GM12878 (cell line): ENCODE results near the gene RPL5. TPM values are rescaled to one million over a fixed set of nuclear protein-coding genes. Genes with fewer than 3 reads are reported as not detected.

ENCODE experiments used
- ATAC-seq: fragments of 200-7000 bp; cut with Tn5 transposase; 3 replicates; pipeline ENCODE4 v1.9.1; 2020; ENCODE audit warnings: mild to moderate bottlenecking, moderate library complexity
- BruUV-seq: library from RNA; stranded (reverse); fragments of 400-500 nt; replicated peaks from 2 replicates; lab custom pipeline; 2021; lab: Mats Ljungman, UMichigan
- CTCF ChIA-PET: fragments of 300-600 bp; sonication (Branson Sonifier 250); formaldehyde crosslinking; extraction: SDS; loops from one replicate; lab custom pipeline; 2021; ENCODE audit warnings: inconsistent platforms; lab: Yijun Ruan, JAX
- POLR2A ChIA-PET: fragments of 350-600 bp; formaldehyde crosslinking; extraction: SDS; loops from one replicate; lab custom pipeline; 2021; ENCODE audit warnings: inconsistent platforms; lab: Charles Lee
- RAD21 ChIA-PET: fragments of 300-600 bp; sonication (Branson Sonifier 250); formaldehyde crosslinking; loops from one replicate; lab custom pipeline; 2023; ENCODE audit warnings: antibody characterized with exemption; ENCODE audit not compliant: unreplicated experiment; lab: Charles Lee
- SMC1A ChIA-PET: fragments of 300-600 bp; sonication (Branson Sonifier 250); formaldehyde crosslinking; loops from one replicate; lab custom pipeline; 2023; ENCODE audit not compliant: unreplicated experiment, uncharacterized antibody; lab: Charles Lee
- DNase-seq: peaks from one replicate; pipeline ENCODE4 v3.0.0-alpha.2; 2011; ENCODE audit warnings: low read depth, low spot score
- FAIRE-seq: peaks from 3 replicates; lab custom pipeline; 2011; peaks lifted over from hg19 to GRCh38; lab: Jason Lieb, UNC
- H2AFZ ChIP-seq: 2 replicates; pipeline ENCODE4 v1.6.0; 2011; ENCODE audit warnings: low read depth, low read length, control low read depth; ENCODE audit not compliant: control insufficient read depth
- H3K27ac ChIP-seq: 2 replicates; pipeline ENCODE4 v1.5.1; 2011; ENCODE audit warnings: control low read depth; ENCODE audit not compliant: control insufficient read depth, insufficient read depth
- H3K27me3 ChIP-seq, 2 experiments: replicated peaks in 1 of 2; 2 replicates each; pipeline versions ENCODE4 v1.6.0 to v1.6.1; 2011; ENCODE audit warnings: low read length in 1 of 2; ENCODE audit not compliant: control insufficient read depth in 2 of 2, insufficient read depth in 2 of 2
- H3K36me3 ChIP-seq, 2 experiments: 2 replicates each; pipeline ENCODE4 v1.5.1; 2011; ENCODE audit warnings: low read length in 1 of 2; ENCODE audit not compliant: control insufficient read depth in 2 of 2, insufficient read depth in 2 of 2
- H3K4me1 ChIP-seq: 2 replicates; pipeline ENCODE4 v1.6.1; 2011; ENCODE audit warnings: mild to moderate bottlenecking, low read length, moderate library complexity, mixed read lengths; ENCODE audit not compliant: control insufficient read depth, insufficient read depth
- H3K4me2 ChIP-seq: 2 replicates; pipeline ENCODE4 v1.6.0; 2011; ENCODE audit warnings: control low read depth; ENCODE audit not compliant: control insufficient read depth, insufficient read depth
- H3K4me3 ChIP-seq: fragments of 200-600 bp; sonication (generic); 2 replicates; pipeline ENCODE4 v1.5.1; 2016
- H3K79me2 ChIP-seq: 2 replicates; pipeline ENCODE4 v1.6.0; 2011; ENCODE audit warnings: low read length; ENCODE audit not compliant: control insufficient read depth, insufficient read depth
- H3K9ac ChIP-seq: 2 replicates; pipeline ENCODE4 v1.8.0; 2011; ENCODE audit warnings: low read length, control low read depth, mixed read lengths; ENCODE audit not compliant: control insufficient read depth, insufficient read depth
- H3K9me3 ChIP-seq: replicated peaks from 3 replicates; pipeline ENCODE4 v1.5.1; 2011; ENCODE audit warnings: mild to moderate bottlenecking, low read length; ENCODE audit not compliant: control insufficient read depth, insufficient read depth
- H4K20me1 ChIP-seq: 2 replicates; pipeline ENCODE4 v1.6.0; 2011; ENCODE audit not compliant: control insufficient read depth, insufficient read depth
- EED ChIP-seq: sonication (generic); IDR thresholded peaks from 2 replicates; pipeline ENCODE4 v1.6.1; 2016; ENCODE audit warnings: antibody characterized with exemption, low read depth
- FOS ChIP-seq: IDR thresholded peaks from 3 replicates; pipeline ENCODE4 v1.6.1; 2011; ENCODE audit warnings: borderline replicate concordance; ENCODE audit not compliant: insufficient read length; ENCODE audit errors: extremely low read depth
- FOXM1 ChIP-seq: IDR thresholded peaks from 2 replicates; pipeline ENCODE4 v1.6.1; 2012; ENCODE audit warnings: low read depth, mild to moderate bottlenecking, inconsistent platforms, low read length, moderate library complexity
- IKZF2 ChIP-seq, 2 experiments: fragments of 450-650 bp; IDR thresholded peaks; 2 replicates each; pipeline ENCODE4 v1.6.1; 2017; ENCODE audit warnings: mild to moderate bottlenecking in 2 of 2, moderate library complexity in 2 of 2
- IRF4 ChIP-seq: IDR thresholded peaks from 2 replicates; pipeline ENCODE4 v1.6.1; 2011; ENCODE audit warnings: low read depth, low read length
- JUNB ChIP-seq: IDR thresholded peaks from 2 replicates; pipeline ENCODE4 v1.6.1; 2016; ENCODE audit warnings: antibody characterized with exemption, mild to moderate bottlenecking
- MTA3 ChIP-seq: IDR thresholded peaks from 2 replicates; pipeline ENCODE4 v1.6.1; 2012; ENCODE audit warnings: low read length, inconsistent platforms, borderline replicate concordance
- NBN ChIP-seq: fragments of 450-650 bp; IDR thresholded peaks from 2 replicates; pipeline ENCODE4 v1.6.1; 2016
- NFIC ChIP-seq: IDR thresholded peaks from 2 replicates; pipeline ENCODE4 v1.6.1; 2012; ENCODE audit warnings: low read depth, mild to moderate bottlenecking, inconsistent platforms, low read length, moderate library complexity
- POLR2AphosphoS5 ChIP-seq: IDR thresholded peaks from 2 replicates; pipeline ENCODE4 v1.6.1; 2011; ENCODE audit warnings: mild to moderate bottlenecking, low read length, inconsistent platforms
- RB1 ChIP-seq: fragments of 450-650 bp; formaldehyde crosslinking; IDR thresholded peaks from 2 replicates; pipeline ENCODE4 v1.6.1; 2017; ENCODE audit warnings: mild to moderate bottlenecking, borderline replicate concordance
- RBBP5 ChIP-seq: fragments of 200-600 bp; sonication (generic); conservative IDR thresholded peaks from 2 replicates; pipeline ENCODE4 v1.6.1; 2016
- RUNX3 ChIP-seq: IDR thresholded peaks from 2 replicates; pipeline ENCODE4 v1.6.1; 2012; ENCODE audit warnings: low read length, inconsistent platforms
- SUPT20H ChIP-seq: IDR thresholded peaks from 2 replicates; pipeline ENCODE4 v1.6.1; 2011; ENCODE audit warnings: low read depth, mild to moderate bottlenecking, low read length, moderate library complexity, borderline replicate concordance; ENCODE audit not compliant: control insufficient read depth
- TCF12 ChIP-seq: IDR thresholded peaks from 2 replicates; pipeline ENCODE4 v1.6.1; 2011; ENCODE audit warnings: low read depth, mild to moderate bottlenecking, low read length
- TCF3 ChIP-seq: IDR thresholded peaks from 2 replicates; pipeline ENCODE4 v1.6.1; 2012; ENCODE audit warnings: low read depth, mild to moderate bottlenecking, low read length, borderline replicate concordance; ENCODE audit not compliant: insufficient read depth
- YY1 ChIP-seq: IDR thresholded peaks from 2 replicates; pipeline ENCODE4 v1.6.1; 2011; ENCODE audit warnings: low read depth, mild to moderate bottlenecking, low read length
- WGBS: methylation state at CpG from one replicate; pipeline ENCODE4 v1.1.6; 2016; ENCODE audit warnings: low lambda C conversion rate; ENCODE audit not compliant: insufficient replicate concordance, insufficient coverage; ENCODE audit errors: missing lambda C conversion rate; 5-methylcytosine and 5-hydroxymethylcytosine counted together
- in situ Hi-C: fragments of 300-500 bp; cut with MboI; formaldehyde crosslinking; loops from 9 replicates; pipeline ENCODE4 v1.14.3; 2018; ENCODE audit warnings: mixed read lengths
- intact Hi-C: fragments of 100-400 bp; cut with micrococcal nuclease; formaldehyde crosslinking; loops from one replicate; pipeline ENCODE4 v1.14.2; 2022; ENCODE audit not compliant: unreplicated experiment
- polyA plus RNA-seq, 11 experiments: library from polyadenylated mRNA; depleted of rRNA in 4 of 11; unstranded in 6 of 11; stranded (reverse) in 5 of 11; fragments of >200 nt; fragmentation: Nextera tagmentation in 4 of 11; fragmentation: Illumina TruSeq in 1 of 11; extraction: Ambion mirVana in 4 of 11; extraction: Trizol in 1 of 11; gene quantifications; 1 replicate in 1 of 11; 2 replicates in 10 of 11; pipeline versions ENCODE4 v1.2.1 to v1.2.3, GENCODE V29; 2011 to 2016; ENCODE audit warnings: inconsistent platforms in 2 of 11, missing spikeins in 2 of 11, low read depth in 1 of 11
- total RNA-seq, 4 experiments: library from RNA; depleted of rRNA in 3 of 4; stranded (reverse); fragments of >200 nt in 3 of 4; fragmentation: Illumina TruSeq in 1 of 4; extraction: Trizol in 1 of 4; gene quantifications; 2 replicates each; pipeline versions ENCODE4 v1.2.1 to v1.2.3, GENCODE V29; 2013 to 2021
- TF ChIP-seq, protein P1 (sequence below): fragments of 150-350 bp; IDR thresholded peaks from 2 replicates; pipeline ENCODE4 v1.6.1; 2016; ENCODE audit warnings: low read depth, low read length
- TF ChIP-seq, protein P2 (sequence below): IDR thresholded peaks from 2 replicates; pipeline ENCODE4 v1.6.1; 2012; ENCODE audit warnings: low read length, inconsistent platforms
- TF ChIP-seq, protein P3 (sequence below): fragments of 450-650 bp; IDR thresholded peaks from 2 replicates; pipeline ENCODE4 v1.6.1; 2016; ENCODE audit warnings: mild to moderate bottlenecking

RPL5 gene
- total and polyA plus RNA-seq, 10 of the 15 experiments (the other 5 are each of a cell fraction or from before 2014, with no cell fraction given) = 1,685 to 6,047 (median 2,601) TPM

DNA sequence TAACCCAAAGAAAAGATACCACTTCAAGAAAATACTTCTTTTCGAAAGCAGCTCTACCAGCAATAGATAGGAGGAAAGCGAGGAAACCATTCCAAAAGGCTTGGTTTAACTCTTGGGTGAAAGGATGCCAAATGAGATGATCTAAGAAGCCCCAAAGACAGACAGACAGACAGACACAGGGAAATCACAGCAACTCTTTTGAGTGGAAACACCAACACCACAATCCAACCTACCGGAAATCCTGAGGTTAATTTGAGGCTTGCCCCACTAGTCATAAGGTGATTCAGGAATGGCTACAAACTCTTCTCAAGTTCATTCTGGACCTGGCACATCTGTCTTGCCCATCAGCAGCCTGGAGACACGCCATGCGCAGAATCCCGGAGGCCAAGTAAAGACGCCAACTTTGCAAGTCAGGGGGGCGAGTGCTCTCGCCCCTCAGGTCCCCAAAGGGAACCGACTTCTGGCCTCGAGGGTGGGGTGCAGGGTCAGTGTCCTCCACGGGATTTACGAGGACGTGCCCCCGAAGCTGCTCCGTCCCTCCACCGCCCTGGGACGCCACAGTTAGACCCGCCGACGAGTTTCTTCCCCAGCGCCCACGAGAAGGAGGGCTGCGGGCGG lies 47.7 kb upstream of the RPL5 start:
- no peaks in the 10 kb centered on the region for H3K36me3 ChIP-seq
- no peak overlapping the region for H3K27ac ChIP-seq
- no peaks in the 10 kb centered on the region; a peak in 1 of 4 replicates for H3K27me3 ChIP-seq
- TSS peak; percentile 68 for BruUV-seq
- ChIA-PET POLR2A (interaction anchor here (0.7 to 0.9 kb wide), 2 partner anchors 11 to 480 kb away, joined by 3 to 4 read pairs; no protein-coding TSS in a partner anchor), SMC1A (interaction anchor here (0.5 to 1.5 kb wide), 2 partner anchors 11 to 1754 kb away, joined by 3 read pairs; no protein-coding TSS in a partner anchor), CTCF (interaction anchor here (0.8 to 1.4 kb wide), 4 partner anchors 34 to 47 kb away, joined by 3 to 4 read pairs (median 3); partner anchors contain the start of gene RPL5), RAD21 (interaction anchor here (0.7 kb wide), 1 partner anchor 1663 kb away, joined by 3 read pairs; no protein-coding TSS in a partner anchor)
- H3K9me3 ChIP-seq = no peaks in the 10 kb centered on the region
- H3K79me2 ChIP-seq = no peaks in the 10 kb centered on the region
- peak; percentile 70 for FAIRE-seq
- H2AFZ ChIP-seq = peak overlapping the region; percentile 74
- under 1% methylated on average over 24 of the region's 25 CpGs for WGBS
- peak; percentile 28 for ATAC-seq
- intact Hi-C loops = no loop called here
- H3K4me3 ChIP-seq = peak overlapping the region; percentile 88
- H3K4me2 ChIP-seq = peak overlapping the region; percentile 58
- peaks cover 3% of the 10 kb centered on the region for H3K4me1 ChIP-seq
- in situ Hi-C loops = no loop called here
- peak; percentile 32 for DNase-seq
- H4K20me1 ChIP-seq = no peaks in the 10 kb centered on the region
- H3K9ac ChIP-seq = peak overlapping the region; percentile 47; the same call in 1 of the 2 replicates
- TF ChIP-seq TCF3 (0 out of 2 replicates have a peak, but pooled peaks have one; percentile 40), MTA3 (peak; percentile 81; the same call in 1 of the 2 replicates), JUNB (peak; percentile 72), SUPT20H (no peak), IKZF2 (IDR thresholded peaks at IDR 0.05) (peak; percentile 39 to 50; a peak in 2 of 4 replicates), RBBP5 (no peak), IRF4 (peak; percentile 80; the same call in 1 of the 2 replicates), RB1 (no peak), FOXM1 (peak; percentile 57; the same call in 1 of the 2 replicates), NBN (no peak), EED (peak; percentile 75), POLR2AphosphoS5 (no peak), NFIC (peak; percentile 69), FOS (no peak), RUNX3 (peak; percentile 98), YY1 (no peak), TCF12 (no peak)
- TF ChIP-seq, protein P1, sequence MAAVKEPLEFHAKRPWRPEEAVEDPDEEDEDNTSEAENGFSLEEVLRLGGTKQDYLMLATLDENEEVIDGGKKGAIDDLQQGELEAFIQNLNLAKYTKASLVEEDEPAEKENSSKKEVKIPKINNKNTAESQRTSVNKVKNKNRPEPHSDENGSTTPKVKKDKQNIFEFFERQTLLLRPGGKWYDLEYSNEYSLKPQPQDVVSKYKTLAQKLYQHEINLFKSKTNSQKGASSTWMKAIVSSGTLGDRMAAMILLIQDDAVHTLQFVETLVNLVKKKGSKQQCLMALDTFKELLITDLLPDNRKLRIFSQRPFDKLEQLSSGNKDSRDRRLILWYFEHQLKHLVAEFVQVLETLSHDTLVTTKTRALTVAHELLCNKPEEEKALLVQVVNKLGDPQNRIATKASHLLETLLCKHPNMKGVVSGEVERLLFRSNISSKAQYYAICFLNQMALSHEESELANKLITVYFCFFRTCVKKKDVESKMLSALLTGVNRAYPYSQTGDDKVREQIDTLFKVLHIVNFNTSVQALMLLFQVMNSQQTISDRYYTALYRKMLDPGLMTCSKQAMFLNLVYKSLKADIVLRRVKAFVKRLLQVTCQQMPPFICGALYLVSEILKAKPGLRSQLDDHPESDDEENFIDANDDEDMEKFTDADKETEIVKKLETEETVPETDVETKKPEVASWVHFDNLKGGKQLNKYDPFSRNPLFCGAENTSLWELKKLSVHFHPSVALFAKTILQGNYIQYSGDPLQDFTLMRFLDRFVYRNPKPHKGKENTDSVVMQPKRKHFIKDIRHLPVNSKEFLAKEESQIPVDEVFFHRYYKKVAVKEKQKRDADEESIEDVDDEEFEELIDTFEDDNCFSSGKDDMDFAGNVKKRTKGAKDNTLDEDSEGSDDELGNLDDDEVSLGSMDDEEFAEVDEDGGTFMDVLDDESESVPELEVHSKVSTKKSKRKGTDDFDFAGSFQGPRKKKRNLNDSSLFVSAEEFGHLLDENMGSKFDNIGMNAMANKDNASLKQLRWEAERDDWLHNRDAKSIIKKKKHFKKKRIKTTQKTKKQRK = no peak
- TF ChIP-seq, protein P2, sequence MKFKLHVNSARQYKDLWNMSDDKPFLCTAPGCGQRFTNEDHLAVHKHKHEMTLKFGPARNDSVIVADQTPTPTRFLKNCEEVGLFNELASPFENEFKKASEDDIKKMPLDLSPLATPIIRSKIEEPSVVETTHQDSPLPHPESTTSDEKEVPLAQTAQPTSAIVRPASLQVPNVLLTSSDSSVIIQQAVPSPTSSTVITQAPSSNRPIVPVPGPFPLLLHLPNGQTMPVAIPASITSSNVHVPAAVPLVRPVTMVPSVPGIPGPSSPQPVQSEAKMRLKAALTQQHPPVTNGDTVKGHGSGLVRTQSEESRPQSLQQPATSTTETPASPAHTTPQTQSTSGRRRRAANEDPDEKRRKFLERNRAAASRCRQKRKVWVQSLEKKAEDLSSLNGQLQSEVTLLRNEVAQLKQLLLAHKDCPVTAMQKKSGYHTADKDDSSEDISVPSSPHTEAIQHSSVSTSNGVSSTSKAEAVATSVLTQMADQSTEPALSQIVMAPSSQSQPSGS = peak; percentile 38; the same call in 1 of the 2 replicates
- TF ChIP-seq, protein P3, sequence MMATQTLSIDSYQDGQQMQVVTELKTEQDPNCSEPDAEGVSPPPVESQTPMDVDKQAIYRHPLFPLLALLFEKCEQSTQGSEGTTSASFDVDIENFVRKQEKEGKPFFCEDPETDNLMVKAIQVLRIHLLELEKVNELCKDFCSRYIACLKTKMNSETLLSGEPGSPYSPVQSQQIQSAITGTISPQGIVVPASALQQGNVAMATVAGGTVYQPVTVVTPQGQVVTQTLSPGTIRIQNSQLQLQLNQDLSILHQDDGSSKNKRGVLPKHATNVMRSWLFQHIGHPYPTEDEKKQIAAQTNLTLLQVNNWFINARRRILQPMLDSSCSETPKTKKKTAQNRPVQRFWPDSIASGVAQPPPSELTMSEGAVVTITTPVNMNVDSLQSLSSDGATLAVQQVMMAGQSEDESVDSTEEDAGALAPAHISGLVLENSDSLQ = 0 out of 2 replicates have a peak, but pooled peaks have one; percentile 7
